GM12892 (cell line): ENCODE data around the gene DHPS.
"Not testable (repeated sequence)": the region's sequence is repeated elsewhere in the genome, so short reads cannot be mapped to it uniquely, and the experiment has no call there.

Experiments
- DNase-seq: peaks from one replicate; pipeline ENCODE4 v3.0.0; 2011; ENCODE audit not compliant: insufficient read length
- FAIRE-seq: peaks from 2 replicates; lab custom pipeline; 2011; peaks lifted over from hg19 to GRCh38; lab: Jason Lieb, UNC
- POLR2A ChIP-seq: IDR thresholded peaks from 2 replicates; pipeline ENCODE4 v1.6.1; 2011; ENCODE audit warnings: low read depth, low read length, control low read depth
- POLR2AphosphoS5 ChIP-seq: IDR thresholded peaks from 2 replicates; pipeline ENCODE4 v1.6.1; 2011; ENCODE audit warnings: low read depth, low read length, control low read depth
- TAF1 ChIP-seq: IDR thresholded peaks from 2 replicates; pipeline ENCODE4 v1.6.1; 2011; ENCODE audit warnings: low read depth, mild to moderate bottlenecking, control low read depth, low read length, borderline replicate concordance

The DHPS gene

DNA sequence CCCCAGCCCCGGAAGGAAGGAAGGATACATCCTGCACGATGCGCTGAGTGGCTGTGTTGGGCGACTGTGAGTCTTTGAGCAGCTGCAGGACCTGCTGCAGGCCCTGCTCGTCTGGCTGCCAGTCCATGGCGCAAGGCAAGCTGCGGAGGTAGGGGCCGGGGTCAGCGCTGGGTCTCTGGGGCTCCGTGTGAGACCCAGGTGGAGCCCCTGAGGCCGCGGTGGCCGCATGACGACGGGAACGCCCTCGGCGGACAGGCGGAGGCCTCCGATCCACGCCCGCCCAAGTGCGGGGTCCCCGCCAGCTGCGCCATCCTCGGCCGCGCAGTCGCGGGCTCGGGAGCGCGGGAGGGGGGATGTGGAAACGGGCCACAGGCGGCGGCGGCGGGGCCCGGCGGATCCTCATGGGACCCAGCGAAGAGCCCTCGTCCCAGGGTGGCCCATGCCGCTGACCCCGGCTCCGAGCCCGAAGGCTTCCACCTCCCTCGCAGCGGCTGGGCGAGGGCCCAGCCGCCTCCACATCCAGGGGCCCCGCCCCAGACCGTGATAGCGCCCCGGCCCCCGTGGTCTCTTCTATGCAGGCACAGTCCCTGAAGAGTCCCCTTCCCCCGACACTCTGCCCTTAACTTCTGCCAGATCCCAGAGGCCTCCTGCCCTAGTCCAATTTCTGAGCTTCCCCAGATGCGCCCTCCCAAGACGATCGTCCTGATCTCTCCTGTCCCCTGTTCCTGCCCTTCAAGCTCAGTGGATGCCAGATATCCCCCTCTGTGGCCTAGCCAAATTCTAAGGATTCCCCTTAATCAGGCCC lies 39.4 kb upstream of the DHPS start:
- TF ChIP-seq POLR2A (no peak), POLR2AphosphoS5 (no peak), TAF1 (no peak)
- FAIRE-seq (no peak), DNase-seq (no peak)

- FAIRE-seq (no peak), DNase-seq (no peak)
- TF ChIP-seq TAF1 (no peak), POLR2AphosphoS5 (no peak), POLR2A (no peak)
Measured at GRCh38 chr19:12720296-12720695, 38.6 kb upstream of the DHPS start.

GRCh38 chr19:12715929-12716328 lies 34.2 kb upstream of the DHPS start:
- TF ChIP-seq POLR2A = no peak
- TF ChIP-seq TAF1 = no peak
- TF ChIP-seq POLR2AphosphoS5 = no peak
- no peak for DNase-seq
- FAIRE-seq = no peak

DNA sequence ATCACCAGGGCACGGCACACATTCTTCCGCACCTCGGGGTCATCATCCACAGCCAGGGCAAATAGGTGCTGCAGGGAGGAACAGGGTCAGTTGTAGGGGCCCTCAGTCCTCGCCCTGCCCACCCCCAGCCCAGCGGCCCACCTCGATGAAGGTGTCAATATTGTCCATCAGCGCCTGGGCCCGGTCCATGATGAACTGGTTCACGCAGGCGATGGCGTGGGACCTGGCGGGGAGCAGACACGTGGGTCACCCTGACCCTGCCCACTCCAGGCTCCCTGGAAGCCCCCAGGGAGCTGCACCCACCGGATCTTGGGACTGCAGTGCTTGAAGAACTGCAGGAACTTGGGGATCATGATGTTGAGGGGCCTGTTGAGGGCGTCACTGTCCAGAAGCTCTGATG lies 33.4 kb upstream of the DHPS start:
- TF ChIP-seq POLR2AphosphoS5 (no peak), TAF1 (no peak), POLR2A (no peak)
- FAIRE-seq (no peak), DNase-seq (no peak)

DNA sequence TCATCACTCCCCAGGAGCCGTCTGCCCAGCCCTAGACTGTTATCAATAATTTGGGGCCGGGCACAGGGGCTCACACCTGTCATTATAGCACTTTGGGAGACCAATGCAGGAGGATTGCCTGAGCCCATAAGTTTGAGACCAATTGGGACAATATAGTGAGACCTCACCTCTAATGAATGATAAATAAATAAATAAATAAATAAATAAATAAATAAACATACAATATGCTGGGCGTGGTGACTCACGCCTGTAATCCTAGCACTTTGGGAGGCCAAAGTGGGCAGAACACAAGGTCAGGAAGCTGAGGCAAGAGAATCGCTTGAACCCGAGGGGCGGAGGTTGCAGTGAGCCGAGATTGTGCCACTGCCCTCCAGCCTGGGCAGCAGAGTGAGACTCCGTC lies 31.6 kb upstream of the DHPS start:
- DNase-seq, FAIRE-seq: not testable (repeated sequence)

GRCh38 chr19:12712077-12712476 lies 30.4 kb upstream of the DHPS start:
- FAIRE-seq = not testable (repeated sequence)

DNA sequence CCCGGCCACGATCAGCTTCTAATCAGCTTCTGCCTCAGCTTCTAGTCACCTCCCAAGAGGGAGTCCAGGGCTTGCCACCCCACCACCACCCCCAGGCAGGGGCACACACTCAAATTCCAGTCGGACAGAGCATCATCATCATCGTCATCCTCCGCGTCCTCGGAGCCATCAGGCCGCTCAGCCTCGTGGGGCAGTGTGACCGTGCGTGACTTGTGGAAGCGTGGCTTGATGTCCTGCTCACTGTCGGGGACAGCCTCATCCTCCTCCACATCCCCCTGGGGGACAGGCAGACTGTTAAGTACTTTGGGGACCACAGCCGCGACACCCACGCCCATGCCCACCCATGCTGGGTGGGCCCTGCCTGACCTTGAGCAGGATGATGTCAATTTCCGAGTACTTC lies 29.5 kb upstream of the DHPS start:
- DNase-seq (no peak), FAIRE-seq (no peak)
- TF ChIP-seq POLR2A (no peak), TAF1 (no peak), POLR2AphosphoS5 (no peak)

More at GRCh38 chr19:12712077-12712476, 30.4 kb upstream of the DHPS start:
- not testable (repeated sequence) for DNase-seq

- TF ChIP-seq POLR2AphosphoS5 = no peak
- no peak for TF ChIP-seq POLR2A
- TF ChIP-seq TAF1 = no peak
- DNase-seq = no peak
- no peak for FAIRE-seq
Measured at GRCh38 chr19:12708641-12709040, 27.0 kb upstream of the DHPS start.

DNA sequence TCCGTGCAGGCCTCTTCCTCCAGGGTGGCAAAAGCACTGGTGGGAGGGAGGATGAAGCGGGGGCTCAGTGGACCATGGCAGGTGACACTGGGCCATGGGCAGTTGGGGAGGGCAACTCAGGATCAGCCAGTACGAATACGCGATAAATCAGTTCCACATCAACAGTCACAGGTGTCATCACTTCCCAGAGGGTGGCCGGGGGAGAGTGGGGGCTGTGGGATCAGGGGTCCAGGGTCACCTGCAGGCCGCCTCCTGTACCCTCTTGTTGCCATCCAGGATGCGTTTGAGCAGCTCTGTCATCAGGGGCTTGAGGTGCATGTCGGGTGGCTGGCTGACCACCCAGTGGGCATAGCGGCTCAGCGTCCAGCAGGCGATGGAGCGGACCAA lies 24.6 kb upstream of the DHPS start:
- FAIRE-seq (no peak), DNase-seq (no peak)
- TF ChIP-seq POLR2AphosphoS5 = no peak
- no peak for TF ChIP-seq POLR2A
- no peak for TF ChIP-seq TAF1

GRCh38 chr19:12705654-12706331 lies 24.1 kb upstream of the DHPS start:
- DNase-seq (no peak), FAIRE-seq (no peak)
- TF ChIP-seq POLR2A = no peak
- no peak for TF ChIP-seq TAF1
- TF ChIP-seq POLR2AphosphoS5 = no peak

DNA sequence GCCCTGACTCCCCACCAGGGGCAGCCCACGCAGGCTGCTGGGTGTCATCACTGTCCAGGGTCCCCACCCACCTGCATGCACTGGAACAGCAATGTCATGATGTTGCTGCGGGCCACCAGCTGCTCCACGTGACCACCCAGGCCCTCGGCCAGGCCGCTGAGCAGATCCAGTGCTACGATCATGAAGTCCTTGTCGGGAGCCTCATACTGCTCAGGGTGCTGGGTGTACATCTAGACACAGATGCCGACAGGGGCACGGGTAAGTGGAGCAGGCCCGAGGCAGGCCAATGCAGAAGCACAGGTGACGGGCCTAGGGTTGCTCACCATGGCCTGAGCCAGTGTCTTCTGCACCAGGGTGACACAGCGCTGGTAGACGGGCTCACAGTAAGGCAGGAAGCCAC lies 23.5 kb upstream of the DHPS start:
- FAIRE-seq (no peak), DNase-seq (no peak)
- no peak for TF ChIP-seq POLR2A
- no peak for TF ChIP-seq POLR2AphosphoS5
- TF ChIP-seq TAF1 = no peak

DNA sequence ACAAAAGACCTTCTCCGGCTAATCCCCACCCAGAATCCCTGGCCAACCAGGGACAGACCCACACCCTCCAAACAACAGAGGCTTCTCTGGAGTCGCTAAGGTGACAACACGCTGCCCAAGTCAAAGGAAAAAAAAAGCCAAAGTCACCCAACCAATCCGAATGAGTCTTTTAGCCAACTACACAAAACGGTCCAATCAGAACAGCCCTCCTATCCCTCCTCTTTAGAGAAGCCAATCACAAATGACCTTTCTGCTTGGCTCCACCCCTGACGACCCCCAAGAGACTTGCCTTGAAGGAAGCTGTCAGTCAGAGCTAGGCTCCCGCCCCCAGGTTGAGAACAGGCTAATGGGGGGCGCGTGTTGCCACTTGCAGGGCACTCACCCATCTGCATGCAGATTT lies 21.4 kb upstream of the DHPS start:
- TF ChIP-seq POLR2A = no peak
- TF ChIP-seq POLR2AphosphoS5 = no peak
- no peak for TF ChIP-seq TAF1
- DNase-seq (no peak), FAIRE-seq (no peak)

GRCh38 chr19:12701596-12702282 lies 20.1 kb upstream of the DHPS start:
- DNase-seq (no peak), FAIRE-seq (no peak)
- TF ChIP-seq POLR2A = no peak
- no peak for TF ChIP-seq TAF1
- TF ChIP-seq POLR2AphosphoS5 = no peak
